CD14-positive monocyte (primary cell): ENCODE results near the gene NEK2. TPM values are rescaled to one million over a fixed set of nuclear protein-coding genes. Genes with fewer than 3 reads are reported as not detected.

Experiments
- DNase-seq, 3 donors: peaks; one replicate each; pipeline ENCODE4 v3.0.0-alpha.2; 2011 to 2022
- H2AFZ ChIP-seq: 2 replicates; pipeline ENCODE4 v1.6.0; 2012; ENCODE audit warnings: mild to moderate bottlenecking, low read depth, low read length, inconsistent platforms; ENCODE audit not compliant: insufficient read depth, poor library complexity, severe bottlenecking
- H3K27ac ChIP-seq, 2 donors: 1 replicate in 1 of 2; 2 replicates in 1 of 2; pipeline ENCODE4 v1.5.1; 2012 to 2013; ENCODE audit warnings: low read length in 2 of 2, control low read depth in 1 of 2, inconsistent platforms in 1 of 2, low read depth in 1 of 2, mild to moderate bottlenecking in 1 of 2
- H3K27me3 ChIP-seq, 2 donors: one replicate each; pipeline versions ENCODE4 v1.6.0 to v1.6.1; 2011 to 2013; ENCODE audit warnings: low read length in 2 of 2; ENCODE audit not compliant: control insufficient read depth in 2 of 2, insufficient read depth in 2 of 2
- H3K36me3 ChIP-seq, 2 donors: replicated peaks in 1 of 2; 1 replicate in 1 of 2; 2 replicates in 1 of 2; pipeline versions ENCODE4 v1.5.1 to v1.6.1; 2012 to 2013; ENCODE audit warnings: low read length in 2 of 2, control low read depth in 1 of 2, inconsistent platforms in 1 of 2, mild to moderate bottlenecking in 1 of 2; ENCODE audit not compliant: insufficient read depth in 2 of 2, control insufficient read depth in 1 of 2
- H3K4me1 ChIP-seq, 2 donors: 1 replicate in 1 of 2; 2 replicates in 1 of 2; pipeline versions ENCODE4 v1.5.1 to v1.6.1; 2012 to 2013; ENCODE audit warnings: low read length in 2 of 2, control low read depth in 1 of 2, inconsistent platforms in 1 of 2, mild to moderate bottlenecking in 1 of 2, moderate library complexity in 1 of 2; ENCODE audit not compliant: insufficient read depth in 2 of 2, control insufficient read depth in 1 of 2
- H3K4me2 ChIP-seq: replicated peaks from 2 replicates; pipeline ENCODE3; 2012; ENCODE audit warnings: low read length, moderate library complexity, mild to moderate bottlenecking; ENCODE audit not compliant: poor library complexity, severe bottlenecking; ENCODE audit errors: extremely low read depth
- H3K4me3 ChIP-seq, 3 experiments: fragments of 200-600 bp in 1 of 3; sonication (generic) in 1 of 3; replicated peaks in 1 of 3; 1 replicate in 2 of 3; 2 replicates in 1 of 3; pipeline ENCODE4 v1.5.1; 2011 to 2013; ENCODE audit warnings: low read length in 3 of 3, mild to moderate bottlenecking in 3 of 3, control low read depth in 2 of 3, low read depth in 2 of 3, inconsistent platforms in 1 of 3, moderate library complexity in 1 of 3
- H3K79me2 ChIP-seq: 2 replicates; pipeline ENCODE4 v1.6.0; 2012; ENCODE audit warnings: mild to moderate bottlenecking, control low read depth, inconsistent platforms, low read length, moderate library complexity; ENCODE audit not compliant: insufficient read depth
- H3K9ac ChIP-seq: 2 replicates; pipeline ENCODE4 v1.6.0; 2017; ENCODE audit warnings: low read length, mild to moderate bottlenecking; ENCODE audit not compliant: insufficient read depth, poor library complexity, severe bottlenecking
- H3K9me3 ChIP-seq, 2 donors: replicated peaks in 1 of 2; 1 replicate in 1 of 2; 2 replicates in 1 of 2; pipeline versions ENCODE4 v1.5.1 to v1.6.1; 2012 to 2013; ENCODE audit warnings: low read length in 2 of 2, control low read depth in 1 of 2; ENCODE audit not compliant: control insufficient read depth in 1 of 2, insufficient read depth in 1 of 2
- H4K20me1 ChIP-seq: 2 replicates; pipeline ENCODE4 v1.6.0; 2012; ENCODE audit warnings: mild to moderate bottlenecking, low read length, control low read depth, moderate library complexity; ENCODE audit not compliant: insufficient read depth
- H3K27ac Mint-ChIP-seq, 7 donors: one replicate each; pipeline ENCODE4 v1.8.0; 2020; ENCODE audit warnings: mild to moderate bottlenecking in 7 of 7, mixed read lengths in 7 of 7, moderate library complexity in 6 of 7, inconsistent platforms in 2 of 7
- H3K27me3 Mint-ChIP-seq, 3 donors: one replicate each; pipeline ENCODE4 v1.8.0; 2021 to 2022; ENCODE audit warnings: low read depth in 3 of 3, mild to moderate bottlenecking in 3 of 3, mixed read lengths in 3 of 3, moderate library complexity in 3 of 3, inconsistent platforms in 1 of 3
- H3K36me3 Mint-ChIP-seq, 2 donors: one replicate each; pipeline ENCODE4 v1.8.0; 2020; ENCODE audit warnings: mixed read lengths in 2 of 2, inconsistent platforms in 1 of 2, mild to moderate bottlenecking in 1 of 2
- H3K4me1 Mint-ChIP-seq: one replicate; pipeline ENCODE4 v1.8.0; 2020; ENCODE audit warnings: mild to moderate bottlenecking, mixed read lengths
- H3K4me3 Mint-ChIP-seq, 2 donors: one replicate each; pipeline ENCODE4 v1.8.0; 2020; ENCODE audit warnings: mild to moderate bottlenecking in 2 of 2, mixed read lengths in 2 of 2, moderate library complexity in 1 of 2
- H3K9me3 Mint-ChIP-seq, 7 donors: one replicate each; pipeline ENCODE4 v1.8.0; 2020 to 2022; ENCODE audit warnings: mixed read lengths in 7 of 7, mild to moderate bottlenecking in 6 of 7, moderate library complexity in 6 of 7, inconsistent platforms in 2 of 7
- CTCF ChIP-seq: fragments of 200-600 bp; IDR thresholded peaks from one replicate; pipeline ENCODE4 v1.8.0; 2022; ENCODE audit warnings: antibody characterized with exemption, mild to moderate bottlenecking
- WGBS: methylation state at CpG from one replicate; pipeline ENCODE4 v1.1.5; 2013; ENCODE audit warnings: missing lambda C conversion rate; ENCODE audit not compliant: insufficient coverage; 5-methylcytosine and 5-hydroxymethylcytosine counted together
- intact Hi-C, 2 donors: fragments of 100-400 bp; cut with micrococcal nuclease; formaldehyde crosslinking; loops; one replicate each; pipeline versions ENCODE4 v1.15.0 to v1.15.1; 2023
- polyA plus RNA-seq, 3 donors: library from polyadenylated mRNA; depleted of rRNA in 1 of 3; unstranded in 2 of 3; stranded (reverse) in 1 of 3; fragments of 300-500 nt in 2 of 3; fragments of >200 nt in 1 of 3; fragmentation: Illumina TruSeq in 2 of 3; gene quantifications; 1 replicate in 2 of 3; 2 replicates in 1 of 3; pipeline ENCODE4 v1.2.3, GENCODE V29; 2012 to 2021

Gene NEK2
- polyA plus RNA-seq, 3 donors, result not detected

GRCh38 chr1:211616231-211616964 is 59.0 kb downstream of the NEK2 start:
- 97% methylated on average over 9 of the region's 13 CpGs for WGBS
- H3K9me3 Mint-ChIP-seq, result peaks cover 0 to 2% (median 0%) of the 10 kb centered on the region in 7 donors
- Histone ChIP-seq H3K4me1 (peaks cover 32 to 33% of the 10 kb centered on the region in 2 donors), H3K9me3 (no peaks in the 10 kb centered on the region), H3K79me2 (no peaks in the 10 kb centered on the region), H3K27me3 (no peaks in the 10 kb centered on the region), H3K9ac (no peak overlapping the region), H3K36me3 (no peaks in the 10 kb centered on the region), H3K4me3 (no peak overlapping the region), H2AFZ (peak overlapping the region; percentile 9), H3K27ac (no peak overlapping the region), H4K20me1 (no peaks in the 10 kb centered on the region), H3K4me2 (no peak overlapping the region)
- peaks cover 31% of the 10 kb centered on the region for H3K4me1 Mint-ChIP-seq
- DNase-seq, result no peak
- peak overlapping the region in 2 of 7 donors; percentile 45 to 55 for H3K27ac Mint-ChIP-seq
- no peaks in the 10 kb centered on the region for H3K27me3 Mint-ChIP-seq
- intact Hi-C loops, result no loop called here
- TF ChIP-seq CTCF, result no peak
- H3K4me3 Mint-ChIP-seq, result no peak overlapping the region
- peaks cover 0 to 3% of the 10 kb centered on the region in 2 donors for H3K36me3 Mint-ChIP-seq

DNA sequence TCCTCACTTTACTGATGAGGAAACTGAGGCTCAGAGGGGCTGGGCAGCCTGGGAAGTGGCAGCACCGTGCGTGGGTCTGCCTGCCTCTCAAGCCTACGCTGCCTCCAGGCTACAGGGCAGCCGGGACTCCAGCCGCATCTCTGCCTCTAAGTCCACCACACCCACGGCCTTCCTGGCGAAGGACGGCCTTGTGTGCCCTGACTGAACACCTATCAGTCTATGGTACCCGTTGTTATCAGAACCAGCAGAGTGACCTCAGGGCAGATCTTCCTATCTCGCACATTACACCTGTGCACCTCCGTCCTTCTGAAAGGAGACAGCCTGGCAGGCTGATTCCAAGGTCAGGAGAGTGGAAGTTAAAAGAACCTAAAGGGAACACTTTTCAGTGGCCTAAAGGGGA is 60.8 kb downstream of the NEK2 start:
- Histone ChIP-seq H3K9ac (no peak overlapping the region), H3K4me3 (no peak overlapping the region), H3K4me1 (peaks cover 42 to 46% of the 10 kb centered on the region in 2 donors), H3K36me3 (no peaks in the 10 kb centered on the region), H2AFZ (no peak overlapping the region), H3K4me2 (no peak overlapping the region), H4K20me1 (no peaks in the 10 kb centered on the region), H3K9me3 (no peaks in the 10 kb centered on the region), H3K27me3 (no peaks in the 10 kb centered on the region), H3K79me2 (no peaks in the 10 kb centered on the region), H3K27ac (no peak overlapping the region)
- intact Hi-C loops, result no loop called here
- 88% methylated on average over 10 of the region's 11 CpGs for WGBS
- H3K27me3 Mint-ChIP-seq, result no peaks in the 10 kb centered on the region
- H3K4me1 Mint-ChIP-seq, result peaks cover 46% of the 10 kb centered on the region
- no peak for DNase-seq
- peak overlapping the region in 4 of 7 donors; percentile 50 to 96 (median 72) for H3K27ac Mint-ChIP-seq
- peaks cover 0 to 3% of the 10 kb centered on the region in 2 donors for H3K36me3 Mint-ChIP-seq
- H3K9me3 Mint-ChIP-seq, result peaks cover 0 to 2% (median 0%) of the 10 kb centered on the region in 7 donors
- no peak for TF ChIP-seq CTCF
- no peak overlapping the region for H3K4me3 Mint-ChIP-seq
